Measurements from ENCODE around the gene SFXN4.
A peak's percentile ranks its signal among the peaks of the same experiment; 100 is the strongest.
"Not testable (repeated sequence)": the region's sequence is repeated elsewhere in the genome, so short reads cannot be mapped to it uniquely, and the experiment has no call there.

Gene SFXN4

GRCh38 chr10:119190954-119191785 is 25.7 kb upstream of the SFXN4 start:
- H3K4me3 ChIP-seq (replicated peaks; ENCODE audit: low read depth, low read length) = no peak overlapping the region
- no peak for DNase-seq (ENCODE audit: extremely low read depth, low read depth)
- no peak for TF ChIP-seq CTCF (IDR thresholded peaks at IDR 0.05; ENCODE audit: low read depth, low read length, missing control alignments)

- peak; percentile 82 for DNase-seq (ENCODE audit: extremely low read depth, low read depth)
- H3K4me3 ChIP-seq (replicated peaks; ENCODE audit: low read depth, low read length) = no peak overlapping the region
- TF ChIP-seq CTCF (IDR thresholded peaks at IDR 0.05; ENCODE audit: low read depth, low read length, missing control alignments) = no peak
These were observed 24.8 kb upstream of the SFXN4 start for GRCh38 chr10:119190353-119190752.

GRCh38 chr10:119189811-119190282 is 24.3 kb upstream of the SFXN4 start:
- H3K4me3 ChIP-seq (replicated peaks; ENCODE audit: low read depth, low read length) = no peak overlapping the region
- no peak for TF ChIP-seq CTCF (IDR thresholded peaks at IDR 0.05; ENCODE audit: low read depth, low read length, missing control alignments)
- no peak for DNase-seq (ENCODE audit: extremely low read depth, low read depth)

GRCh38 chr10:119183664-119184412 is 18.3 kb upstream of the SFXN4 start:
- no peak for TF ChIP-seq CTCF (IDR thresholded peaks at IDR 0.05; ENCODE audit: low read depth, low read length, missing control alignments)
- H3K4me3 ChIP-seq (replicated peaks; ENCODE audit: low read depth, low read length) = no peak overlapping the region
- DNase-seq (ENCODE audit: extremely low read depth, low read depth) = no peak

- DNase-seq (ENCODE audit: extremely low read depth, low read depth); H3K4me3 ChIP-seq (replicated peaks; ENCODE audit: low read depth, low read length): not testable (repeated sequence)
These were observed 15.4 kb upstream of the SFXN4 start for GRCh38 chr10:119180850-119181400.

GRCh38 chr10:119178372-119179119 is 13.0 kb upstream of the SFXN4 start, which contains the start of gene PRDX3:
Gene PRDX3, minus strand, starts transcription at chr10:119178812. Its CDS starts 22 bp downstream, at chr10:119178790.
- peak; percentile 8 for TF ChIP-seq CTCF (IDR thresholded peaks at IDR 0.05; ENCODE audit: low read depth, low read length, missing control alignments)
- peak within 1 kb of the TSS; percentile 78 for H3K4me3 ChIP-seq (replicated peaks; ENCODE audit: low read depth, low read length)
- peak; percentile 80 for DNase-seq (ENCODE audit: extremely low read depth, low read depth)

Measured in HFF-Myc (cell line).